ENCODE measurements around the gene CYP2R1. TPM values are rescaled to one million over a fixed set of nuclear protein-coding genes. Genes with fewer than 3 reads are reported as not detected.

CYP2R1 gene
- total and polyA plus RNA-seq, 2 experiments from 2014 or later, result 11.8 to 16.4 TPM

DNA sequence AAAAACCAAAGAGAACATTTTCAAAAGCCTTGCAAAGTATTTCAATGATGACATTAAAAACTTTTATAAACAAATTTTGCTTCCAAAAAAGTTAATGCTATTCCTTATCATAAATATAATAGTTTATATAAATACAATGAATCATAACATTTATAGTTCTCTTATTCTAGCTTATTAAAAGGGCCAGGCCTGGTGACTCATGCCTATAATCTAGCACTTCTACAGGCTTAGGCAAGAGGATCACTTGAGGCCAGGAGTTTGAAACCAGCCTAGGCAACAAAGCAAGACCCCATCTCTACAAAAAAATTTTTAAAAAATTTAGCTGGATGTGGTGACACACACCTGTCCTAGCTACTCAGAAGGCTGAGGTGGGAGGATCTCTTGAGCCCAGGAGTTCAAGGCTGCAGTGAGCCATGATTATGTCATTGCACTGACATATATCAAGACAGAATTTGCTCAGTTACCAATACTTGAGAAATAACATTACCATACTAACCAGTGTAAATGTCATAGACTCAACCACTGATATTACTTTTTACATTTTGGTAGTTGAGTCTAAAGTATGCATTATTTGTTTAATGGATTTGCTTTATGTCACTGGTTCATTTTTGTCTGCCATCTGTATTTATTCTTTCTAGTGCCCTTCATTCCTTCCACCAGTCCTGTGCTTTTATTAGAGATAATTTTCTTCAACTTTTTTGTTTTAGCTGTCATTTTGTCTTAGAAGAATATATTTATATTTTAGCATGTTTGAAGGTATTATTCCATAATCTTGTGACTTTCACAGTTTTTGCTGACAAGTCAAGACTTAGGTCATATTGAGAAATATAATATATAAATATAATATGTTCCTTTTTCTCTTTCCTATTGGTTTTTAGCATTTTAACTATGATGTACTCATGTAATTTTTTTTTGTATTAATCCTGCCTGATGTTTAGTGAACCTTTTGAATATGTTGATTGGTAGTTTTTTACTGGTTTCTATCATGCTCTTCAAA lies 56.2 kb downstream of the CYP2R1 start:
- no peaks in the 10 kb centered on the region for H3K27me3 Mint-ChIP-seq (ENCODE audit: insufficient read depth, low read depth, poor library complexity)
- Histone ChIP-seq H3K27me3 (ENCODE audit: insufficient read depth) (no peaks in the 10 kb centered on the region), H2AFZ (no peak overlapping the region), H3F3A (replicated peaks; ENCODE audit: low read depth) (no peaks in the 10 kb centered on the region), H3K4me2 (no peak overlapping the region), H3K79me2 (replicated peaks; ENCODE audit: insufficient read depth) (no peaks in the 10 kb centered on the region), H4K20me1 (replicated peaks; ENCODE audit: insufficient read depth) (no peaks in the 10 kb centered on the region), H3K4me3 (no peak overlapping the region), H3K36me3 (ENCODE audit: insufficient read depth) (no peaks in the 10 kb centered on the region), H3K27ac (ENCODE audit: low read depth) (no peak overlapping the region), H3K9me2 (ENCODE audit: insufficient read depth) (no peaks in the 10 kb centered on the region), H3K4me1 (ENCODE audit: insufficient read depth) (no peaks in the 10 kb centered on the region)
- no peaks in the 10 kb centered on the region for H3K4me1 Mint-ChIP-seq
- no peaks in the 10 kb centered on the region for H3K36me3 Mint-ChIP-seq (ENCODE audit: low read depth)
- no peak for ATAC-seq
- no peak overlapping the region for H3K27ac Mint-ChIP-seq
- TF ChIP-seq CREB1 (CRISPR knock-in tag; IDR thresholded peaks at IDR 0.05; ENCODE audit: low read depth) (no peak), EZH2phosphoT487 (IDR thresholded peaks at IDR 0.05; ENCODE audit: unreplicated experiment) (no peak), POLR2AphosphoS5 (IDR thresholded peaks at IDR 0.05; ENCODE audit: low read depth) (no peak), CTCF (conservative IDR thresholded peaks at IDR 0.05; ENCODE audit: low read depth in 2 of 2) (no peak), STAT1 (IDR thresholded peaks at IDR 0.05; ENCODE audit: unreplicated experiment) (no peak), EZH2 (IDR thresholded peaks at IDR 0.05; ENCODE audit: low read depth, unreplicated experiment) (no peak), ETS1 (IDR thresholded peaks at IDR 0.05) (no peak), ZNF114 (CRISPR knock-in tag; IDR thresholded peaks at IDR 0.05) (no peak), ZNF331 (CRISPR knock-in tag; IDR thresholded peaks at IDR 0.05; ENCODE audit: low read depth) (no peak), REST (IDR thresholded peaks at IDR 0.05; ENCODE audit: unreplicated experiment) (no peak)
- H3K9me3 Mint-ChIP-seq, result no peaks in the 10 kb centered on the region
- no peak for DNase-seq (ENCODE audit: low spot score)
- no peak overlapping the region for H3K4me3 Mint-ChIP-seq

Small RNA genes within 50 kb of the gene (small RNA-seq; reads per million reads assigned to genes)
- not detected for gene CALCP (ENCODE audit: low replicate concordance)

Other genes with a start within 250 kb of the CYP2R1 start
- gene PDE3B, start 248.4 kb downstream of the CYP2R1 start, total RNA-seq (2014; rRNA removed; shearing (Covaris generic)), result 16.9 and 21.3 TPM in 2 replicates
- gene PDE3B, start 248.4 kb downstream of the CYP2R1 start, polyA plus RNA-seq (2016; fragmentation: Nextera tagmentation; extraction: Ambion mirVana), result 4.3 and 4.9 TPM in 2 replicates
- 1.9 and 2.6 TPM in 2 replicates for gene CALCA, start 80.1 kb upstream of the CYP2R1 start, total RNA-seq (2014; rRNA removed; shearing (Covaris generic))
- gene CALCA, start 80.1 kb upstream of the CYP2R1 start, polyA plus RNA-seq (2016; fragmentation: Nextera tagmentation; extraction: Ambion mirVana), result 2.0 and 2.5 TPM in 2 replicates
- gene CALCB, start 181.4 kb upstream of the CYP2R1 start, total RNA-seq (2014; rRNA removed; shearing (Covaris generic)), result 7.4 and 7.9 TPM in 2 replicates
- gene CALCB, start 181.4 kb upstream of the CYP2R1 start, polyA plus RNA-seq (2016; fragmentation: Nextera tagmentation; extraction: Ambion mirVana), result 9.2 and 9.5 TPM in 2 replicates
- gene INSC, start 222.7 kb upstream of the CYP2R1 start, total RNA-seq (2014; rRNA removed; shearing (Covaris generic)), result 0.19 and 1.5 TPM in 2 replicates
- 0.97 and 1.1 TPM in 2 replicates for gene INSC, start 222.7 kb upstream of the CYP2R1 start, polyA plus RNA-seq (2016; fragmentation: Nextera tagmentation; extraction: Ambion mirVana)